Activated CD4-positive, alpha-beta memory T cell treated with anti-CD3 and anti-CD28 coated beads, Interleukin-2, amount 10 ng/mL, durations not matched to agents 7 days and 5 days (primary cell): ENCODE results near the gene OGFOD3. TPM values are rescaled to one million over a fixed set of nuclear protein-coding genes. Genes with fewer than 3 reads are reported as not detected.
"Not testable (repeated sequence)": the region's sequence is repeated elsewhere in the genome, so short reads cannot be mapped to it uniquely, and the experiment has no call there.

Experiments
- CTCF ChIA-PET: fragments of 350-600 bp; sonication (Branson Sonifier 250); formaldehyde crosslinking; loops from one replicate; lab custom pipeline; 2021; ENCODE audit warnings: antibody characterized with exemption, inconsistent platforms; lab: Charles Lee
- POLR2A ChIA-PET: fragments of 350-600 bp; sonication (Branson Sonifier 250); formaldehyde crosslinking; loops from one replicate; lab custom pipeline; 2021; ENCODE audit warnings: antibody characterized with exemption; lab: Charles Lee
- DNase-seq: peaks from one replicate; pipeline ENCODE4 v3.0.0-alpha.2; 2020
- H3K27ac Mint-ChIP-seq: one replicate; pipeline ENCODE4 v1.8.0; 2021; ENCODE audit warnings: mild to moderate bottlenecking, mixed read lengths
- H3K27me3 Mint-ChIP-seq: one replicate; pipeline ENCODE4 v1.8.0; 2021; ENCODE audit warnings: mixed read lengths
- H3K36me3 Mint-ChIP-seq: one replicate; pipeline ENCODE4 v1.8.0; 2021; ENCODE audit warnings: low read depth, mixed read lengths
- H3K4me1 Mint-ChIP-seq: one replicate; pipeline ENCODE4 v1.8.0; 2021; ENCODE audit warnings: mixed read lengths
- H3K4me3 Mint-ChIP-seq: one replicate; pipeline ENCODE4 v1.8.0; 2021; ENCODE audit warnings: mild to moderate bottlenecking, mixed read lengths
- H3K9me3 Mint-ChIP-seq: one replicate; pipeline ENCODE4 v1.8.0; 2021; ENCODE audit warnings: mixed read lengths
- total RNA-seq, 2 experiments: library from RNA; stranded (reverse); gene quantifications; one replicate each; pipeline ENCODE4 v1.2.3, GENCODE V29; 2021

OGFOD3 gene
- total RNA-seq, 2 experiments from 2014 or later: 26.7 to 29.4 TPM

- Mint-ChIP-seq H3K4me3 (peak overlapping the region; percentile 79), H3K9me3 (no peaks in the 10 kb centered on the region), H3K36me3 (peaks cover 36% of the 10 kb centered on the region), H3K27ac (peak overlapping the region; percentile 85), H3K27me3 (no peaks in the 10 kb centered on the region), H3K4me1 (peaks cover 32% of the 10 kb centered on the region)
- no peak for DNase-seq
- ChIA-PET CTCF (interaction anchor here (0.5 to 2.1 kb wide), 10 partner anchors 8 to 1659 kb away, joined by 3 to 7 read pairs (median 4); no protein-coding TSS in a partner anchor), POLR2A (interaction anchor here (0.8 to 5.1 kb wide), 15 partner anchors 10 to 146 kb away, joined by 3 to 31 read pairs (median 4); partner anchors contain the start of genes CSNK1D, FOXK2, NARF and SECTM1)
Observed at GRCh38 chr17:82419540-82419939, 1.2 kb upstream of the OGFOD3 start.

- H3K27ac Mint-ChIP-seq: no peak overlapping the region
- CTCF ChIA-PET: interaction anchor here (0.6 to 2.0 kb wide), 5 partner anchors 32 to 181 kb away, joined by 3 to 7 read pairs (median 3); partner anchors contain the start of gene FOXK2
- H3K36me3 Mint-ChIP-seq: peaks cover 30% of the 10 kb centered on the region
- DNase-seq: no peak
- POLR2A ChIA-PET: interaction anchor here (0.6 to 5.1 kb wide), 4 partner anchors 33 to 81 kb away, joined by 3 to 31 read pairs (median 6); partner anchors contain the start of gene NARF
- no peaks in the 10 kb centered on the region for H3K9me3 Mint-ChIP-seq
- no peaks in the 10 kb centered on the region for H3K27me3 Mint-ChIP-seq
- no peak overlapping the region for H3K4me3 Mint-ChIP-seq
- H3K4me1 Mint-ChIP-seq: peaks cover 32% of the 10 kb centered on the region
Observed at GRCh38 chr17:82416771-82417170, 1.6 kb downstream of the OGFOD3 start.

GRCh38 chr17:82416264-82416663 lies 2.1 kb downstream of the OGFOD3 start:
- no peak for DNase-seq
- H3K4me3 Mint-ChIP-seq: no peak overlapping the region
- H3K36me3 Mint-ChIP-seq: peaks cover 25% of the 10 kb centered on the region
- H3K27ac Mint-ChIP-seq: no peak overlapping the region
- H3K4me1 Mint-ChIP-seq: peaks cover 30% of the 10 kb centered on the region
- H3K27me3 Mint-ChIP-seq: no peaks in the 10 kb centered on the region
- CTCF ChIA-PET: interaction anchor here (1.5 to 2.0 kb wide), 2 partner anchors 33 to 181 kb away, joined by 7 read pairs; no protein-coding TSS in a partner anchor
- no peaks in the 10 kb centered on the region for H3K9me3 Mint-ChIP-seq
- POLR2A ChIA-PET: interaction anchor here (0.6 to 5.1 kb wide), 3 partner anchors 33 to 81 kb away, joined by 3 to 31 read pairs (median 8); partner anchors contain the start of gene NARF

GRCh38 chr17:82415786-82416185 lies 2.6 kb downstream of the OGFOD3 start:
- H3K27me3 Mint-ChIP-seq: no peaks in the 10 kb centered on the region
- H3K36me3 Mint-ChIP-seq: peaks cover 20% of the 10 kb centered on the region
- DNase-seq: no peak
- H3K4me3 Mint-ChIP-seq: no peak overlapping the region
- no peaks in the 10 kb centered on the region for H3K9me3 Mint-ChIP-seq
- CTCF ChIA-PET: no interaction called here
- no peak overlapping the region for H3K27ac Mint-ChIP-seq
- H3K4me1 Mint-ChIP-seq: peaks cover 27% of the 10 kb centered on the region
- POLR2A ChIA-PET: interaction anchor here (5.1 kb wide), 1 partner anchor 41 kb away, joined by 31 read pairs; the partner anchor contains the start of gene NARF

GRCh38 chr17:82415336-82415735 lies 3.0 kb downstream of the OGFOD3 start:
- Mint-ChIP-seq H3K27ac (no peak overlapping the region), H3K4me3 (no peak overlapping the region), H3K36me3 (peaks cover 18% of the 10 kb centered on the region), H3K4me1 (peaks cover 27% of the 10 kb centered on the region), H3K9me3 (no peaks in the 10 kb centered on the region), H3K27me3 (no peaks in the 10 kb centered on the region)
- ChIA-PET POLR2A (interaction anchor here (1.3 kb wide), 1 partner anchor 65 kb away, joined by 4 read pairs; no protein-coding TSS in a partner anchor), CTCF (interaction anchor here (0.6 kb wide), 1 partner anchor 72 kb away, joined by 3 read pairs; no protein-coding TSS in a partner anchor)
- no peak for DNase-seq

- H3K36me3 Mint-ChIP-seq: peaks cover 12% of the 10 kb centered on the region
- H3K27me3 Mint-ChIP-seq: no peaks in the 10 kb centered on the region
- peak; percentile 82 for DNase-seq
- no peak overlapping the region for H3K27ac Mint-ChIP-seq
- no peak overlapping the region for H3K4me3 Mint-ChIP-seq
- no peaks in the 10 kb centered on the region for H3K9me3 Mint-ChIP-seq
- CTCF ChIA-PET: interaction anchor here (0.6 to 1.3 kb wide), 3 partner anchors 62 to 71 kb away, joined by 3 to 4 read pairs (median 4); no protein-coding TSS in a partner anchor
- peaks cover 21% of the 10 kb centered on the region for H3K4me1 Mint-ChIP-seq
- POLR2A ChIA-PET: interaction anchor here (1.3 kb wide), 1 partner anchor 65 kb away, joined by 4 read pairs; no protein-coding TSS in a partner anchor
Observed at GRCh38 chr17:82414548-82415281, 3.7 kb downstream of the OGFOD3 start.

- DNase-seq: no peak
- H3K36me3 Mint-ChIP-seq: peaks cover 6% of the 10 kb centered on the region
- H3K27me3 Mint-ChIP-seq: no peaks in the 10 kb centered on the region
- peaks cover 17% of the 10 kb centered on the region for H3K4me1 Mint-ChIP-seq
- no peaks in the 10 kb centered on the region for H3K9me3 Mint-ChIP-seq
- H3K4me3 Mint-ChIP-seq: no peak overlapping the region
- ChIA-PET CTCF (interaction anchor here (1.1 to 1.3 kb wide), 2 partner anchors 60 to 62 kb away, joined by 4 read pairs; no protein-coding TSS in a partner anchor), POLR2A (no interaction called here)
- H3K27ac Mint-ChIP-seq: no peak overlapping the region
Observed at GRCh38 chr17:82412535-82413520, 5.6 kb downstream of the OGFOD3 start.

- peaks cover 20% of the 10 kb centered on the region for H3K4me1 Mint-ChIP-seq
- CTCF ChIA-PET, H3K4me3 Mint-ChIP-seq, H3K9me3 Mint-ChIP-seq, H3K27ac Mint-ChIP-seq, H3K27me3 Mint-ChIP-seq, DNase-seq, H3K36me3 Mint-ChIP-seq: not testable (repeated sequence)
- POLR2A ChIA-PET: interaction anchor here (1.2 kb wide), 1 partner anchor 37 kb away, joined by 5 read pairs; no protein-coding TSS in a partner anchor
Observed at GRCh38 chr17:82412081-82412480, 6.3 kb downstream of the OGFOD3 start.

- ChIA-PET CTCF (interaction anchor here (1.3 kb wide), 1 partner anchor 13 kb away, joined by 3 read pairs; no protein-coding TSS in a partner anchor), POLR2A (interaction anchor here (1.2 kb wide), 1 partner anchor 38 kb away, joined by 5 read pairs; no protein-coding TSS in a partner anchor)
Observed at GRCh38 chr17:82411396-82412053, 6.9 kb downstream of the OGFOD3 start.

GRCh38 chr17:82410014-82410716 lies 8.2 kb downstream of the OGFOD3 start:
- ChIA-PET POLR2A (interaction anchor here (1.6 kb wide), 1 partner anchor 7 kb away, joined by 4 read pairs; no protein-coding TSS in a partner anchor), CTCF (interaction anchor here (1.1 to 1.3 kb wide), 2 partner anchors 14 to 168 kb away, joined by 3 to 4 read pairs; no protein-coding TSS in a partner anchor)
- no peak for DNase-seq
- Mint-ChIP-seq H3K27ac (no peak overlapping the region), H3K4me3 (no peak overlapping the region), H3K4me1 (peaks cover 17% of the 10 kb centered on the region), H3K36me3 (peaks cover 8% of the 10 kb centered on the region), H3K9me3 (no peaks in the 10 kb centered on the region), H3K27me3 (no peaks in the 10 kb centered on the region)

More at GRCh38 chr17:82411396-82412053, 6.9 kb downstream of the OGFOD3 start:
- Mint-ChIP-seq H3K27ac (no peak overlapping the region), H3K4me3 (no peak overlapping the region), H3K9me3 (no peaks in the 10 kb centered on the region), H3K4me1 (peaks cover 20% of the 10 kb centered on the region), H3K27me3 (no peaks in the 10 kb centered on the region), H3K36me3 (peaks cover 6% of the 10 kb centered on the region)
- no peak for DNase-seq

GRCh38 chr17:82408938-82409318 lies 9.5 kb downstream of the OGFOD3 start:
- H3K4me1 Mint-ChIP-seq: peaks cover 9% of the 10 kb centered on the region
- no peak overlapping the region for H3K4me3 Mint-ChIP-seq
- CTCF ChIA-PET: no interaction called here
- no peaks in the 10 kb centered on the region for H3K9me3 Mint-ChIP-seq
- POLR2A ChIA-PET: interaction anchor here (1.6 kb wide), 1 partner anchor 9 kb away, joined by 4 read pairs; no protein-coding TSS in a partner anchor
- H3K36me3 Mint-ChIP-seq: peaks cover 7% of the 10 kb centered on the region
- no peak overlapping the region for H3K27ac Mint-ChIP-seq
- H3K27me3 Mint-ChIP-seq: no peaks in the 10 kb centered on the region
- no peak for DNase-seq
